Endothelial cell of hepatic sinusoid (primary cell): ENCODE results near the gene CPNE1.

Source experiments
- in situ Hi-C: cut with HindIII; loops from 2 replicates; pipeline ENCODE4 v1.10.0; 2017; ENCODE audit warnings: low sequenced_read_pairs

CPNE1 gene

DNA sequence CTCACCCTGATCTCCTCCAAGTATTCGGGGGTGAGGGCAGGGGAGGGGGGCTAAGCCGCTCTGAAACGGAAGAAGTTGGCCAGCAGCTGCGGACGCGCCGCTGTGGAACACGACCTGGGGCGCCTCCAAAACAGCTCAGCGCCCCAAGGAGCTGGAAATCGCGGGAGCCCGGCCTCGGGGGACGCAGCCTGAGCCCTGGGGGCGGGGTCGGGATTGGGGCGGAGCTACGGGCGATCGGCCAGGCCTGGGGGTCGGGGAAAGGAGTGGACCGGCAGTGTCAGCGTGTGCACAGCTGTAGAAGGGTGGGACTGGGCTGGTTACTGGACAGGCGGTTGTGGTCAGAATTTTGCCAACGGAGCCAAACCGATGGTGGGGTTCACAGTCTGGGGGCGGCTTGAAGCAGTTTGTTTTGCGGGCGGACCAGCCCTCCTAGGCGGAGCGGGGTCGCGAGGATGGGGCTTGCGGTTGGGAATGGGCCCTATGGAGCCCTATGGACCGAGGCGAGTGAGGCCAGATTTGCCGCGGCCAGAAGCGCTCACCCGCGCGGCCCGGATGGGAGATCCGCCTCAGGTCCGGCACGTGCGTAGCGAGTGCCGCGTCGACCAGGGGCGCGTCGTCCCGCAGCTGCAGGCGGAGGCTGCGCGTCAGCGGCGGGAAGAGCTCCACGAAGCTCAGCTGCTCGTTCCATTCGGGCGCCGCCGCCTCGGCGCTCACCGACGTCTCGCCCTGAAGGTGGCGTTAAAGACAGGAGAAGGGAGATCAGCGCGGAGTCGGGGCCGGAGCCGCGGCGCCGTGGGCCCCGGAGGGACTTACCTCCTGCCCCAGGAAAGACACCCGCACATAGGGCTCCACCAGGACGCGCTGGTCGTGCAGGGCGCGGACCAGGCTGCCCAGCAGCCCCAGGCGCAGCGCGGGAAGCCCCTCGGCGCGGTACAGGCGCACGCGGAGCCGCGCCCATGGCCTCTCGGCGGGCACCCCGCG lies 63.4 kb downstream of the CPNE1 start:
- in situ Hi-C loops, result no loop called here

GRCh38 chr20:35600176-35600992 lies 64.3 kb downstream of the CPNE1 start:
- in situ Hi-C loops, result no loop called here

- in situ Hi-C loops, result loop anchor here (5.0 kb wide), 1 partner anchor 122 kb away; no protein-coding TSS in a partner anchor
These were observed 65.0 kb downstream of the CPNE1 start for GRCh38 chr20:35599776-35600120.

DNA sequence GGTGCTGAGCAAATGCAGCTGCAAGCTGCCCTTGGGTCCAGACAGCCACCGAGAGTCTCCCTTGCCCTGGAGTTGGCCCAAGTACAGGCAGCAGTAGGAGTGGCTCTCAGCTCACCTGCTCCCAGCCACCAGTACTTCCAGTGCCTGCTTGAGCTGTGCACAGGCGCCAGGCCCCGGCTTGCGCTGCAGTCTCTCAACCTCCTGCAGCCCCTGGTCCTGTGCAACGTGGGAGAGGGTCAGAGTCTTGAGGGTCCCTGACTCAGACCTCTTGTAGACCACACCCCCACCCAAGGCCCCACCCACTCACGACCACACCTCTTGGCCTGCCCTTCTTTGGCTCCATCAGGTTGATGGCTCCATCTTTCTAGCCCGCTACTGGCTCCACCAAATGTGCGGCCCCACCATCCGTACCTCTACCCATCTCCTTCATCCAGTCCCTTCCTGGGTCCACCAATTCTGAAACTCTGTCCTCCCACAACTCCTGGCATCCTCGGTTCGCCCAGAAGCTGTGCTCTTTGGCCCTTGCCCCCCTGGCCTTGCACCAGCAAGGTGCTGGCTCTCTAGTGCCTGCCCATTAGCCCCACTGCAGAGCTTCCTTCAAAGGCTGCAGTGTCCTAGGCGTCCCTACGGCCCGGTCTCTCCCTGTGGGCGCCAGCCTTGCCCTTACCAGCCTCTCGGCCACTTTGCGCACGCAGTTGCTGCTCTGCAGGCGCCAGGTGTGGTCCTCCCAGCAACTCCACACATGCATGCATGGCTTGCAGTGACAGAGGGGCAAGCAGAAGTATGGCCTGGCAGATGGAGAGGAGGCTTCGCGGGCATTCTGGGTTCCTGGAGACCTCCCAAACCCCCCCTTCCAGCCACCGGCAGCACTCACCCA lies 65.6 kb downstream of the CPNE1 start:
- in situ Hi-C loops, result loop anchor here (5.0 kb wide), 1 partner anchor 122 kb away; no protein-coding TSS in a partner anchor

- in situ Hi-C loops, result loop anchor here (5.0 kb wide), 1 partner anchor 121 kb away; no protein-coding TSS in a partner anchor
These were observed 66.2 kb downstream of the CPNE1 start for GRCh38 chr20:35598476-35598875.

DNA sequence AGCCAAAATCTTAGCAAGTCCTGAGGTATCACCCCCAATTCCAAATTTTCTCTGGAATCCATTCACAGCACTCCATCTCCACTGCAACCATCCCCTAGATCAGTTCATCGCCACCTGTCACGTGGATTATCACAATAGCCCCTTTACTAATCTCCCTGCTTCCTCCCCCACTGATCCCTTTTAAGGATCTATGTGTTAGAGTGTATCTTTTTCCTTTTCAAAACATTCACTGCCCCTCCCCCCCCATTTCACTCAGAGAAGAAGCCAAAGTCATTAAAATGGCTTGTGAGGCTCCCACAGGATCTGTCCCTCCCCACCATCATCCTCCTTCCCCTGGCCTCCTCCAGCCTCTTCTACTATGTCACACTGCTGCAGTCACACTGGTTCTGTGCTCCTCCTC lies 67.5 kb downstream of the CPNE1 start:
- in situ Hi-C loops, result loop anchor here (5.0 kb wide), 1 partner anchor 120 kb away; no protein-coding TSS in a partner anchor

DNA sequence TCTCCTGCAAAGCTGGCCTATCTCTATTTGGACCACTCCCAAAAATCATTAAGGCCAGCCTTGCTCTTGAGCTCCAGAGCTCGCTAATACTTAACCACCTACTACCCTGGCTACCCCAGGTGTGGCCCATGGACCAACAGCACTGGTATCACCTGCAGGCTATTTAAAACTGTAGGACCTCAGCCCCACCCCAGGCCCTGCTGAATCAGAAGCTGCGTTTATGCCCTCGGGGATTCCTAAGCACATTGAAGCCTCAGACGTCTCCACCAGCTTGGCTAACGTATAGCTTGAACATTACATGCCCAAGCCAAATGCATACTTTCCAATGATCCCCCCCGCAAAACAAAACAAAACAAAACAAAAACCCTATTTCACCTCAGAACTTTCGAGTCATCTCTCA lies 68.8 kb downstream of the CPNE1 start:
- in situ Hi-C loops, result loop anchor here (5.0 kb wide), 1 partner anchor 119 kb away; no protein-coding TSS in a partner anchor

DNA sequence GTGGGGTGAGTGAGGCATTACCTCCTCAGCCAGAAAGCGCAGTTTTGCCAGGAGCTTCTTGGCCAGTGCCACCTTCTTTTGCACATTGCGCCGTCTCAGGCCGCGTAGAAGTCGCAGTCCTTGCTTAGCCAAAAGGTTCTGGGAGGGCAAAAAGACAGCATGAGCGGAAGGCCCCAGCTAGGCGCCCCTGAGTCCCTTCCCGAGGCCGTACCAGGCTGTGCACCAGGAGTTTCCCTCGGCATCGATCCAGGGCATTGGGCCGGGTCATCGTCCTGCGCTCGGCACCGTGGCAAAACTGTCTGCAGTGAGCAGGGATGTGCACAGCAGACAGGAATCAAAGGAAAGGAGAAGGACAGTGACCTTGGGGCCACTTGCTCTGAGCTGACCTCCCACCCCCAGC lies 69.2 kb downstream of the CPNE1 start:
- in situ Hi-C loops, result loop anchor here (5.0 kb wide), 1 partner anchor 118 kb away; no protein-coding TSS in a partner anchor

GRCh38 chr20:35592339-35592974 lies 72.2 kb downstream of the CPNE1 start:
- in situ Hi-C loops, result no loop called here

GRCh38 chr20:35588397-35588796 lies 76.3 kb downstream of the CPNE1 start:
- in situ Hi-C loops, result no loop called here

GRCh38 chr20:35587436-35587835 lies 77.3 kb downstream of the CPNE1 start:
- in situ Hi-C loops, result no loop called here

DNA sequence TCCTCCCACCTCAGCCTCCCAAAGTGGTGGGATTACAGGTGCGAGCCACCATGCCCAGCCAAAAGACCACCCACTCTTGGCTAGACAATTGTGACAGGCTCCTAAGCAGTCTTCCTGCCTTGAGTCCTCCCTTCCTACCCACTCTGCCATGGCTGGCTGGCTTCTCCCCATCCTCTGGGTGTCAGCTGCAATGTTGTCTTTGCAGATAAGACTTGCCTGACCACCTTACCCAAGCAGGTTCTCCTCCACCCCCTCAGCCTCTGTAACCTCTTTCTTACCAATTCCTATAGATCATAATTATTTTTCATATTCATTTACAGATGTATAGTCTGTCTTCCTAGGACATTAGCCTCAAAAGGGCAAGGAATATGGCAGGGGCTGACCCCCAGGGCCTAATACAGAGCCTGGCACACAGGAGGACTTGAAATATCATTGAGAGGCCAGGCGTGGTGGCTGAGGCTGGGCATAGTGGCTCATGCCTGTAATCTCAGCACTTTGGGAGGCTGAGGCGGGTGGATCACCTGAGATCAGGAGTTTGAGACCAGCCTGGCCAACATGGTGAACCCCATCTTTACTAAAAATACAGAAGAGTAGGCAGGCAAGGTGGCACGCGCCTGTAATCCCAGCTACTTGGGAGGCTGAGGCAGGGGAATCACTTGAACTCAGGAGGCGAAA lies 77.8 kb downstream of the CPNE1 start:
- in situ Hi-C loops, result no loop called here

- in situ Hi-C loops, result no loop called here
These were observed 80.8 kb downstream of the CPNE1 start for GRCh38 chr20:35583636-35584560.

DNA sequence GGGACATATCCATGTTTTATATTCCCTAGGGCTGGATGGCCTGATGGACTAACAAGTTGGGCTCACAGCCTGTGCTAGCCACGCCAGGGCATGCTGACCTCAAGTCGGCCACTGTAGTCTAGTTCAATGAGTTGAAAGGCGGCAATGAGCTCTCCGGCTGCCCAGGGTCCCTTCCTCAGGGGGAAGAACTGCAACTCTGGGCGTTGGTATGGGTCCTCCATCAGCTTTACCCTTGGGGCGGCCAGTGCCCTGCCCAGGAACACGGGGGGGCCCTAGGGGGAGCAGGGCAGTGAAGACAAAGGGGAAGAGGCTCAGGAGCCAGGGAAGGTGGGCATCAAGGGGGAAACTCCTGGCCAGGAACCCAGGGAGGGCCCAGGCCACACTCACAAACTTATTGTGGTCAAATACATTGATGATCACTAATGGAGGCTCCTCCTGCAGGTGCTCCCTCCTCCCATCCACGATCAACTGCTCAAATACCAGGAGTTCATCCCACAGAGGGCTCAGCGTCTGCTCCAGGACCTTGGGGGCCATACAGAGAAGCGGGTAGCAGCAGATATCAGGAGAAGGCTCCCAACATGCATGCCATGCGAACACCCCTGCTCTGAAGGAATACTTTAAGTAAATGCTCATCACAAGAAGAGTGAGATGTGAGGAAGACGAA lies 81.8 kb downstream of the CPNE1 start:
- in situ Hi-C loops, result no loop called here

- in situ Hi-C loops, result no loop called here
These were observed 82.6 kb downstream of the CPNE1 start for GRCh38 chr20:35582131-35582530.

GRCh38 chr20:35579196-35579595 lies 85.5 kb downstream of the CPNE1 start:
- in situ Hi-C loops, result no loop called here

GRCh38 chr20:35578469-35578868 lies 86.2 kb downstream of the CPNE1 start:
- in situ Hi-C loops, result no loop called here

DNA sequence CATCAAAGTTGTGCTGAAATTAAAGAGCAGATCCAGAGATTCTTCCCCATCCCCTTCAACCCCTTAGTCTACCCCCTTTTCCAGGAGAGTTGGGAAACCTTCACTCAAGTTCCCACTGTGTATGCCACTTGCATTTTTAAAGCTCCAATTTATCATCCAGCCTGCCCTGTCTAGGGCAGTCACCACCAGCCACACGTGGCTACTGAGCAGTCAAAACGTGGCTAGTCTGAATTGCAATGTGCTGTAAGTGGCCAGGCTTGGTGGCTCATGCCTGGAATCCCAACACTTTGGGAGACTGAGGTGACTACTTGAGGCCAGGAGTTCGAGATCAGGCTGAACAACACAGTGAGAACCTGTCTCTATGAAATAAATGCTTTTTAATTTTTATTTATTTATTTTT lies 87.9 kb downstream of the CPNE1 start:
- in situ Hi-C loops, result no loop called here
